Keratinocyte (primary cell): ENCODE data around the gene WARS2. TPM values are rescaled to one million over a fixed set of nuclear protein-coding genes. Genes with fewer than 3 reads are reported as not detected.
A peak's percentile ranks its signal among the peaks of the same experiment; 100 is the strongest.

Experiments
- DNase-seq: peaks from one replicate; pipeline ENCODE4 v3.0.0-alpha.2; 2011; ENCODE audit warnings: low read depth, missing footprints, low spot score
- FAIRE-seq: peaks from 2 replicates; lab custom pipeline; 2011; peaks lifted over from hg19 to GRCh38; lab: Jason Lieb, UNC
- H2AFZ ChIP-seq: 2 replicates; pipeline ENCODE4 v1.6.0; 2012; ENCODE audit warnings: low read length, control low read depth, inconsistent platforms; ENCODE audit not compliant: control insufficient read depth
- H3K27ac ChIP-seq: 2 replicates; pipeline ENCODE4 v1.5.1; 2011; ENCODE audit warnings: low read length; ENCODE audit not compliant: control insufficient read depth, insufficient read depth
- H3K27me3 ChIP-seq: 3 replicates; pipeline ENCODE4 v1.6.0; 2011; ENCODE audit warnings: low read length; ENCODE audit not compliant: control insufficient read depth, insufficient read depth; ENCODE audit errors: extremely low read depth
- H3K36me3 ChIP-seq, 2 experiments: 2 replicates in 1 of 2; 3 replicates in 1 of 2; pipeline ENCODE4 v1.5.1; 2011; ENCODE audit warnings: low read length in 2 of 2, mild to moderate bottlenecking in 1 of 2; ENCODE audit not compliant: control insufficient read depth in 2 of 2, insufficient read depth in 2 of 2; ENCODE audit errors: extremely low read depth in 1 of 2
- H3K4me1 ChIP-seq: 3 replicates; pipeline ENCODE4 v1.5.1; 2011; ENCODE audit warnings: low read length; ENCODE audit not compliant: control insufficient read depth, insufficient read depth; ENCODE audit errors: extremely low read depth
- H3K4me2 ChIP-seq: 3 replicates; pipeline ENCODE4 v1.6.0; 2011; ENCODE audit warnings: low read depth, low read length; ENCODE audit not compliant: control insufficient read depth, insufficient read depth; ENCODE audit errors: extremely low read depth
- H3K4me3 ChIP-seq, 3 experiments: fragments of 200-600 bp in 1 of 3; sonication (generic) in 1 of 3; 2 replicates in 2 of 3; 3 replicates in 1 of 3; pipeline ENCODE4 v1.5.1; 2011 to 2016; ENCODE audit warnings: low read length in 3 of 3, mild to moderate bottlenecking in 3 of 3, control low read depth in 2 of 3, inconsistent platforms in 1 of 3, low read depth in 1 of 3, mixed read lengths in 1 of 3, mixed run types in 1 of 3, moderate library complexity in 1 of 3; ENCODE audit not compliant: control insufficient read depth in 2 of 3, insufficient read depth in 2 of 3; ENCODE audit errors: extremely low read depth in 1 of 3
- H3K79me2 ChIP-seq: 2 replicates; pipeline ENCODE4 v1.6.0; 2012; ENCODE audit warnings: low read length; ENCODE audit not compliant: control insufficient read depth, insufficient read depth
- H3K9ac ChIP-seq: 3 replicates; pipeline ENCODE4 v1.6.0; 2011; ENCODE audit warnings: low read length; ENCODE audit not compliant: control insufficient read depth, insufficient read depth; ENCODE audit errors: extremely low read depth
- H3K9me1 ChIP-seq: 3 replicates; pipeline ENCODE4 v1.6.0; 2011; ENCODE audit warnings: low read length; ENCODE audit not compliant: control insufficient read depth, insufficient read depth; ENCODE audit errors: extremely low read depth
- H3K9me3 ChIP-seq: 2 replicates; pipeline ENCODE4 v1.5.1; 2012; ENCODE audit warnings: low read depth, low read length; ENCODE audit not compliant: control insufficient read depth
- H4K20me1 ChIP-seq: 3 replicates; pipeline ENCODE4 v1.6.0; 2011; ENCODE audit warnings: low read length; ENCODE audit not compliant: control insufficient read depth, insufficient read depth; ENCODE audit errors: extremely low read depth
- CTCF ChIP-seq, 3 experiments: IDR thresholded peaks in 1 of 3; conservative IDR thresholded peaks in 1 of 3; optimal IDR thresholded peaks in 1 of 3; 2 replicates in 2 of 3; 3 replicates in 1 of 3; pipeline versions ENCODE3 to v1.5.1; 2011; ENCODE audit warnings: low read length in 3 of 3, mild to moderate bottlenecking in 3 of 3, moderate library complexity in 2 of 3, control low read depth in 1 of 3, inconsistent platforms in 1 of 3; ENCODE audit not compliant: insufficient read depth in 2 of 3; ENCODE audit errors: extremely low read depth in 1 of 3
- EZH2 ChIP-seq: IDR thresholded peaks from one replicate; pipeline ENCODE4 v1.6.1; 2012; ENCODE audit warnings: inconsistent platforms, mild to moderate bottlenecking, low read length, moderate library complexity
- dilution Hi-C: fragments of 300-500 bp; cut with MboI; formaldehyde crosslinking; loops from one replicate; pipeline ENCODE4 v1.7.0; 2020; ENCODE audit warnings: low sequenced_read_pairs; ENCODE audit not compliant: extremely low pct_ligation_motif_present
- polyA plus RNA-seq, 5 experiments: library from polyadenylated mRNA; depleted of rRNA in 3 of 5; stranded (reverse) in 3 of 5; stranded (forward) in 1 of 5; unstranded in 1 of 5; fragments of >200 nt; gene quantifications; 1 replicate in 1 of 5; 2 replicates in 3 of 5; 3 replicates in 1 of 5; pipeline versions ENCODE4 v1.2.1 to v1.2.3, GENCODE V29; 2011 to 2012; ENCODE audit warnings: missing spikeins in 2 of 5, low read depth in 1 of 5, low replicate concordance in 1 of 5

Gene WARS2
- polyA plus RNA-seq, 1 donor (not counting 4 experiments of a cell fraction or from before 2014, with no cell fraction given), result 10.3 TPM

- peak overlapping the region; percentile 95 for H3K4me2 ChIP-seq
- FAIRE-seq (no peak), DNase-seq (no peak)
- no peaks in the 10 kb centered on the region for H3K27me3 ChIP-seq
- H2AFZ ChIP-seq, result peak overlapping the region; percentile 95
- H3K36me3 ChIP-seq, result no peaks in the 10 kb centered on the region
- dilution Hi-C loops, result no loop called here
- H3K9me1 ChIP-seq, result no peaks in the 10 kb centered on the region
- H3K4me3 ChIP-seq, result peak overlapping the region; percentile 71 to 88 (median 76)
- peak overlapping the region; percentile 96 for H3K27ac ChIP-seq
- peaks cover 29% of the 10 kb centered on the region for H3K4me1 ChIP-seq
- no peaks in the 10 kb centered on the region for H4K20me1 ChIP-seq
- peaks cover 14% of the 10 kb centered on the region for H3K79me2 ChIP-seq
- TF ChIP-seq CTCF (optimal IDR thresholded peaks at IDR 0.05 in 1 of 3, IDR thresholded peaks at IDR 0.05 in 1 of 3, conservative IDR thresholded peaks at IDR 0.05 in 1 of 3; ENCODE audit: extremely low read depth in 1 of 3, insufficient read depth in 2 of 3, low read length in 3 of 3) (no peak), EZH2 (no peak)
- H3K9ac ChIP-seq, result peak overlapping the region; percentile 95
- H3K9me3 ChIP-seq, result no peaks in the 10 kb centered on the region
These were observed 1.1 kb downstream of the WARS2 start for GRCh38 chr1:119139403-119139802.

GRCh38 chr1:119136401-119136800, 4.1 kb downstream of the WARS2 start:
- H3K9me3 ChIP-seq, result no peaks in the 10 kb centered on the region
- no peak for FAIRE-seq
- H3K4me1 ChIP-seq, result peaks cover 22% of the 10 kb centered on the region
- TF ChIP-seq CTCF (optimal IDR thresholded peaks at IDR 0.05 in 1 of 3, IDR thresholded peaks at IDR 0.05 in 1 of 3, conservative IDR thresholded peaks at IDR 0.05 in 1 of 3; ENCODE audit: extremely low read depth in 1 of 3, insufficient read depth in 2 of 3, low read length in 3 of 3), result no peak
- no peak for TF ChIP-seq EZH2
- H3K9ac ChIP-seq, result no peak overlapping the region
- H3K9me1 ChIP-seq, result no peaks in the 10 kb centered on the region
- no peak for DNase-seq
- no peak overlapping the region for H3K27ac ChIP-seq
- no peak overlapping the region for H2AFZ ChIP-seq
- H3K27me3 ChIP-seq, result no peaks in the 10 kb centered on the region
- peaks cover 8% of the 10 kb centered on the region for H3K79me2 ChIP-seq
- no peak overlapping the region for H3K4me2 ChIP-seq
- H4K20me1 ChIP-seq, result no peaks in the 10 kb centered on the region
- no peak overlapping the region for H3K4me3 ChIP-seq
- no peaks in the 10 kb centered on the region for H3K36me3 ChIP-seq
- dilution Hi-C loops, result no loop called here
